H1 (cell line): ENCODE measurements around the gene EEF1G. TPM values are rescaled to one million over a fixed set of nuclear protein-coding genes. Genes with fewer than 3 reads are reported as not detected.
"Not testable (repeated sequence)": the region's sequence is repeated elsewhere in the genome, so short reads cannot be mapped to it uniquely, and the experiment has no call there.

Experiments used
- CTCF ChIA-PET: fragments of 300-600 bp; sonication (Branson Sonifier 250); formaldehyde crosslinking; loops from one replicate; lab custom pipeline; 2021; ENCODE audit not compliant: partially characterized antibody; lab: Charles Lee
- POLR2A ChIA-PET: fragments of 300-600 bp; sonication (Branson Sonifier 250); formaldehyde crosslinking; loops from one replicate; lab custom pipeline; 2021; ENCODE audit warnings: inconsistent platforms; ENCODE audit not compliant: partially characterized antibody; lab: Charles Lee
- DNase-seq, 2 experiments: peaks; one replicate each; pipeline versions ENCODE4 v3.0.0 to v3.0.0-alpha.2; 2010 to 2022; ENCODE audit warnings: low spot score in 2 of 2, low read depth in 1 of 2, mixed read lengths in 1 of 2
- FAIRE-seq: peaks from 2 replicates; lab custom pipeline; 2011; peaks lifted over from hg19 to GRCh38; lab: Jason Lieb, UNC
- H2AFZ ChIP-seq: 2 replicates; pipeline ENCODE4 v1.8.1; 2012; ENCODE audit warnings: low read length, inconsistent platforms
- H2AK5ac ChIP-seq: 2 replicates; pipeline ENCODE4 v1.6.1; 2013; ENCODE audit warnings: low read depth, low read length
- H2BK120ac ChIP-seq: replicated peaks from 2 replicates; pipeline ENCODE3; 2013; ENCODE audit warnings: low read depth, low read length, inconsistent platforms
- H2BK12ac ChIP-seq: 2 replicates; pipeline ENCODE4 v1.6.1; 2013; ENCODE audit warnings: low read depth, low read length
- H2BK15ac ChIP-seq: 2 replicates; pipeline ENCODE4 v1.6.1; 2013; ENCODE audit warnings: low read length
- H2BK20ac ChIP-seq: 2 replicates; pipeline ENCODE4 v1.6.1; 2013; ENCODE audit warnings: low read length
- H2BK5ac ChIP-seq: 2 replicates; pipeline ENCODE4 v1.6.1; 2013; ENCODE audit warnings: low read depth, low read length
- H3K14ac ChIP-seq: 2 replicates; pipeline ENCODE4 v1.6.1; 2013; ENCODE audit warnings: inconsistent platforms; ENCODE audit not compliant: insufficient read length
- H3K18ac ChIP-seq: 2 replicates; pipeline ENCODE4 v1.6.1; 2013; ENCODE audit warnings: low read length; ENCODE audit errors: extremely low read depth
- H3K23ac ChIP-seq: 2 replicates; pipeline ENCODE4 v1.6.1; 2013; ENCODE audit warnings: inconsistent platforms; ENCODE audit not compliant: insufficient read length
- H3K23me2 ChIP-seq: 2 replicates; pipeline ENCODE4 v1.6.1; 2013; ENCODE audit warnings: low read depth, low read length
- H3K27ac ChIP-seq: 2 replicates; pipeline ENCODE4 v1.6.1; 2011; ENCODE audit warnings: low read depth, low read length, inconsistent platforms
- H3K27me3 ChIP-seq, 4 experiments: replicated peaks in 1 of 4; 1 replicate in 1 of 4; 2 replicates in 3 of 4; pipeline versions ENCODE4 v1.6.1 to v1.8.1; 2011 to 2013; ENCODE audit warnings: low read length in 3 of 4, mild to moderate bottlenecking in 3 of 4, inconsistent platforms in 2 of 4, mixed read lengths in 2 of 4, moderate library complexity in 1 of 4; ENCODE audit not compliant: control insufficient read depth in 3 of 4, insufficient read depth in 3 of 4; ENCODE audit errors: extremely low read depth in 1 of 4
- H3K36me3 ChIP-seq, 4 experiments: 2 replicates each; pipeline versions ENCODE4 v1.6.1 to v1.8.1; 2011 to 2013; ENCODE audit warnings: mild to moderate bottlenecking in 4 of 4, low read length in 3 of 4, moderate library complexity in 2 of 4, control low read depth in 1 of 4, inconsistent platforms in 1 of 4; ENCODE audit not compliant: insufficient read depth in 4 of 4, control insufficient read depth in 2 of 4
- H3K4ac ChIP-seq: replicated peaks from 2 replicates; pipeline ENCODE3; 2013; ENCODE audit warnings: low read length, low read depth, mixed read lengths, inconsistent platforms; ENCODE audit not compliant: insufficient read length
- H3K4me1 ChIP-seq, 4 experiments: replicated peaks in 1 of 4; 1 replicate in 1 of 4; 2 replicates in 3 of 4; pipeline versions ENCODE4 v1.6.1 to v1.8.1; 2011 to 2013; ENCODE audit warnings: low read length in 3 of 4, inconsistent platforms in 2 of 4, mixed read lengths in 1 of 4; ENCODE audit not compliant: insufficient read depth in 4 of 4, control insufficient read depth in 3 of 4
- H3K4me2 ChIP-seq, 2 experiments: 2 replicates each; pipeline versions ENCODE4 v1.6.1 to v1.8.1; 2011 to 2013; ENCODE audit warnings: low read depth in 2 of 2, low read length in 2 of 2, control low read depth in 1 of 2, inconsistent platforms in 1 of 2, mild to moderate bottlenecking in 1 of 2; ENCODE audit not compliant: insufficient read depth in 1 of 2
- H3K4me3 ChIP-seq, 4 experiments: fragments of 200-600, 300-600 bp in 1 of 4; sonication (generic), shearing (Covaris generic), sonication (Bioruptor Twin) in 1 of 4; 2 replicates each; pipeline versions ENCODE4 v1.5.1 to v1.8.1; 2011 to 2016; ENCODE audit warnings: low read length in 4 of 4, low read depth in 3 of 4, control low read depth in 2 of 4, inconsistent platforms in 2 of 4, mild to moderate bottlenecking in 2 of 4, mixed read lengths in 1 of 4, moderate library complexity in 1 of 4; ENCODE audit not compliant: insufficient read depth in 2 of 4; ENCODE audit errors: extremely low read depth in 1 of 4
- H3K56ac ChIP-seq: replicated peaks from 2 replicates; pipeline ENCODE3; 2013; ENCODE audit warnings: low read depth, mild to moderate bottlenecking, mixed read lengths, low read length, inconsistent platforms; ENCODE audit not compliant: insufficient read length
- H3K79me1 ChIP-seq: 2 replicates; pipeline ENCODE4 v1.6.1; 2013; ENCODE audit warnings: low read depth, low read length, control low read depth
- H3K79me2 ChIP-seq, 2 experiments: 2 replicates each; pipeline versions ENCODE4 v1.6.1 to v1.8.1; 2012 to 2013; ENCODE audit warnings: low read length in 2 of 2, mild to moderate bottlenecking in 2 of 2, inconsistent platforms in 1 of 2; ENCODE audit not compliant: insufficient read depth in 2 of 2, control insufficient read depth in 1 of 2
- H3K9ac ChIP-seq, 4 experiments: replicated peaks in 1 of 4; 1 replicate in 1 of 4; 2 replicates in 3 of 4; pipeline versions ENCODE4 v1.6.1 to v1.8.1; 2011 to 2013; ENCODE audit warnings: low read depth in 3 of 4, low read length in 3 of 4, control low read depth in 2 of 4, mild to moderate bottlenecking in 2 of 4, moderate library complexity in 2 of 4, inconsistent platforms in 1 of 4; ENCODE audit errors: extremely low read depth in 1 of 4
- H3K9me3 ChIP-seq, 2 experiments: 2 replicates each; pipeline versions ENCODE4 v1.6.1 to v1.8.1; 2012 to 2013; ENCODE audit warnings: mild to moderate bottlenecking in 2 of 2, moderate library complexity in 2 of 2, control low read depth in 1 of 2, inconsistent platforms in 1 of 2, low read depth in 1 of 2, low read length in 1 of 2, mixed read lengths in 1 of 2; ENCODE audit not compliant: insufficient read depth in 2 of 2
- H4K20me1 ChIP-seq, 2 experiments: replicated peaks in 1 of 2; 2 replicates each; pipeline versions ENCODE3 to v1.8.1; 2011 to 2013; ENCODE audit warnings: inconsistent platforms in 2 of 2, low read length in 2 of 2, mild to moderate bottlenecking in 1 of 2; ENCODE audit not compliant: insufficient read depth in 2 of 2, control insufficient read depth in 1 of 2
- H4K5ac ChIP-seq: 2 replicates; pipeline ENCODE4 v1.6.1; 2013; ENCODE audit warnings: low read length, low read depth, mixed read lengths, inconsistent platforms; ENCODE audit not compliant: insufficient read length
- H4K8ac ChIP-seq: 2 replicates; pipeline ENCODE4 v1.8.0; 2013; ENCODE audit warnings: mild to moderate bottlenecking, moderate library complexity, low read length, inconsistent platforms; ENCODE audit not compliant: insufficient read depth; ENCODE audit errors: extremely low read depth
- H4K91ac ChIP-seq: replicated peaks from 2 replicates; pipeline ENCODE3; 2013; ENCODE audit warnings: low read length, mixed read lengths, inconsistent platforms; ENCODE audit not compliant: insufficient read length
- WGBS, 2 experiments: shearing (Covaris generic) in 1 of 2; methylation state at CpG; one replicate each; pipeline versions ENCODE4 v1.1.6 to v1.1.7; 2013 to 2015; ENCODE audit warnings: low lambda C conversion rate in 2 of 2, mixed read lengths in 2 of 2, inconsistent platforms in 1 of 2, low coverage in 1 of 2, missing lambda C conversion rate in 1 of 2; ENCODE audit not compliant: insufficient replicate concordance in 2 of 2, insufficient coverage in 1 of 2, insufficient read length in 1 of 2; ENCODE audit errors: extremely low coverage in 1 of 2, missing lambda C conversion rate in 1 of 2; 5-methylcytosine and 5-hydroxymethylcytosine counted together
- polyA plus RNA-seq, 7 experiments: library from polyadenylated mRNA; depleted of rRNA in 3 of 7; stranded (reverse) in 5 of 7; unstranded in 2 of 7; fragments of >200 nt in 5 of 7; fragments of 200-250 nt in 2 of 7; gene quantifications; 1 replicate in 5 of 7; 2 replicates in 1 of 7; 4 replicates in 1 of 7; pipeline versions ENCODE4 v1.2.1 to v1.2.3, GENCODE V29; 2011 to 2013; ENCODE audit warnings: missing spikeins in 2 of 7, mixed read lengths in 2 of 7
- total RNA-seq: library from RNA; stranded (reverse); fragmentation: NEBNext Ultra II Directional; extraction: Animal tissue kit (Norgen Biotek cat#: 25700); gene quantifications from 2 replicates; pipeline ENCODE4 v1.2.1, GENCODE V29; 2021

Gene EEF1G
- total and polyA plus RNA-seq, 2 of the 8 experiments (the other 6 are each of a cell fraction or from before 2014, with no cell fraction given): 1,627 to 1,996 TPM

GRCh38 chr11:62570903-62571302 lies 2.8 kb downstream of the EEF1G start:
- H2BK5ac ChIP-seq, H3K27me3 ChIP-seq, H3K27ac ChIP-seq, H2AK5ac ChIP-seq, H3K18ac ChIP-seq, H4K5ac ChIP-seq, H3K56ac ChIP-seq, H4K91ac ChIP-seq, H3K79me1 ChIP-seq, H3K4me3 ChIP-seq, DNase-seq, H2BK20ac ChIP-seq, H3K9ac ChIP-seq, H2BK15ac ChIP-seq, H2AFZ ChIP-seq, FAIRE-seq, H3K14ac ChIP-seq, H2BK120ac ChIP-seq, H2BK12ac ChIP-seq, H3K4ac ChIP-seq, H3K9me3 ChIP-seq, H4K8ac ChIP-seq, H3K23ac ChIP-seq: not testable (repeated sequence)
- Histone ChIP-seq H3K23me2 (peaks cover 13% of the 10 kb centered on the region), H3K4me1 (peaks cover 0 to 11% (median 7%) of the 10 kb centered on the region in 4 experiments; a peak in 4 of 7 replicates), H3K36me3 (peaks cover 39 to 70% (median 55%) of the 10 kb centered on the region in 4 experiments), H3K79me2 (peaks cover 0 to 61% of the 10 kb centered on the region in 2 experiments), H3K4me2 (peak overlapping the region in 1 of 2 experiments; percentile 85; a peak in 1 of 4 replicates), H4K20me1 (peaks cover 9 to 28% of the 10 kb centered on the region in 2 experiments)
- 98% methylated on average over 5 of the region's 5 CpGs; no CpG with 5 or more reads in 1 of the 2 experiments for WGBS, 2 experiments
- ChIA-PET CTCF (interaction anchor here (0.5 to 4.5 kb wide), 5 partner anchors 11 to 601 kb away, joined by 3 to 22 read pairs (median 4); no protein-coding TSS in a partner anchor), POLR2A (interaction anchor here (0.8 to 20.7 kb wide), 6 partner anchors 13 to 146 kb away, joined by 3 to 336 read pairs (median 6); partner anchors contain the start of gene TUT1)
